GM10266 (cell line): Measurements from ENCODE around the gene SFTPB.

Experiments used
- DNase-seq: peaks from one replicate; pipeline ENCODE4 v3.0.0; 2012; ENCODE audit errors: extremely low spot score
- TF ChIP-seq, protein P1 (sequence below): IDR thresholded peaks from 2 replicates; pipeline ENCODE4 v1.5.1; 2012; ENCODE audit warnings: mild to moderate bottlenecking, low read depth; ENCODE audit not compliant: control insufficient read depth, insufficient read depth; ENCODE audit errors: missing control alignments

SFTPB gene

DNA sequence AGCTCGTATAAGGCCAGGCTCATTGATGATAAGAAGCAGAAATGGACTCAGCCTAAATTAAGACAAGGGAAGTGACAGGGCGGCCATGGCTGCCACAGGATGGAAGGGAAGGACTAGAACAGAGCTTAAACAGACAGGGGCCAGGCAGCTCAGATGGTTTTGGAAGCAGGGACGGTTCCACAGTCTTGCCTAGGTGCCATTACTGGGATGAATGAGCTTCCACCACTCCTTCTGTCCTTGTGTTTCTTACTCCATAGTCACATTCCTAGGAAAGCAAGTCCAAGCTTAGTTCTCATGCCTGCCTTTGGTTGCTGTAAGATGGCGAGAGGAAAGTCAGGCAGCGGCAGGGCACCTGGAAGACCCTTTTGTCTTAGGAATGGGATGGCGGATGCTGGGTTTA is 38.1 kb upstream of the SFTPB start:
- no peak for DNase-seq
- TF ChIP-seq, protein P1, sequence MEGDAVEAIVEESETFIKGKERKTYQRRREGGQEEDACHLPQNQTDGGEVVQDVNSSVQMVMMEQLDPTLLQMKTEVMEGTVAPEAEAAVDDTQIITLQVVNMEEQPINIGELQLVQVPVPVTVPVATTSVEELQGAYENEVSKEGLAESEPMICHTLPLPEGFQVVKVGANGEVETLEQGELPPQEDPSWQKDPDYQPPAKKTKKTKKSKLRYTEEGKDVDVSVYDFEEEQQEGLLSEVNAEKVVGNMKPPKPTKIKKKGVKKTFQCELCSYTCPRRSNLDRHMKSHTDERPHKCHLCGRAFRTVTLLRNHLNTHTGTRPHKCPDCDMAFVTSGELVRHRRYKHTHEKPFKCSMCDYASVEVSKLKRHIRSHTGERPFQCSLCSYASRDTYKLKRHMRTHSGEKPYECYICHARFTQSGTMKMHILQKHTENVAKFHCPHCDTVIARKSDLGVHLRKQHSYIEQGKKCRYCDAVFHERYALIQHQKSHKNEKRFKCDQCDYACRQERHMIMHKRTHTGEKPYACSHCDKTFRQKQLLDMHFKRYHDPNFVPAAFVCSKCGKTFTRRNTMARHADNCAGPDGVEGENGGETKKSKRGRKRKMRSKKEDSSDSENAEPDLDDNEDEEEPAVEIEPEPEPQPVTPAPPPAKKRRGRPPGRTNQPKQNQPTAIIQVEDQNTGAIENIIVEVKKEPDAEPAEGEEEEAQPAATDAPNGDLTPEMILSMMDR: no peak

DNA sequence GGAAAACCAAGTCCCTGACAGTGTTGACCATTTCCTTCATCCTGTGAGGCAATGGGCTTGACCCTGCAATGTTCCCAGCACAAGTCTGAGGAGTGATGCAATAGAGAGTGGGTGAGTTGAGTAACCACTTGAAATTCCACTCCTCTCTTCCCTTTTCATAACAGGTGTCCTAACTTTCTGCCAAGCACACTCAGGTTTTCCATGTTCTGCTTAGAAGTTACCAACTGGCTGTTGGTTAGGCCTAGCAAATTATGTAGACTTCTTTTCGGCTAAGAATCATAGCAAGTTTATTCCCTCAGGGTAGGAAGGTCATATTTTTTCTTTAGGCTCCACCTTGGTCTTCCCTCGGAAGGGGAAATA is 37.7 kb upstream of the SFTPB start:
- DNase-seq: no peak
- TF ChIP-seq, protein P1: no peak

DNA sequence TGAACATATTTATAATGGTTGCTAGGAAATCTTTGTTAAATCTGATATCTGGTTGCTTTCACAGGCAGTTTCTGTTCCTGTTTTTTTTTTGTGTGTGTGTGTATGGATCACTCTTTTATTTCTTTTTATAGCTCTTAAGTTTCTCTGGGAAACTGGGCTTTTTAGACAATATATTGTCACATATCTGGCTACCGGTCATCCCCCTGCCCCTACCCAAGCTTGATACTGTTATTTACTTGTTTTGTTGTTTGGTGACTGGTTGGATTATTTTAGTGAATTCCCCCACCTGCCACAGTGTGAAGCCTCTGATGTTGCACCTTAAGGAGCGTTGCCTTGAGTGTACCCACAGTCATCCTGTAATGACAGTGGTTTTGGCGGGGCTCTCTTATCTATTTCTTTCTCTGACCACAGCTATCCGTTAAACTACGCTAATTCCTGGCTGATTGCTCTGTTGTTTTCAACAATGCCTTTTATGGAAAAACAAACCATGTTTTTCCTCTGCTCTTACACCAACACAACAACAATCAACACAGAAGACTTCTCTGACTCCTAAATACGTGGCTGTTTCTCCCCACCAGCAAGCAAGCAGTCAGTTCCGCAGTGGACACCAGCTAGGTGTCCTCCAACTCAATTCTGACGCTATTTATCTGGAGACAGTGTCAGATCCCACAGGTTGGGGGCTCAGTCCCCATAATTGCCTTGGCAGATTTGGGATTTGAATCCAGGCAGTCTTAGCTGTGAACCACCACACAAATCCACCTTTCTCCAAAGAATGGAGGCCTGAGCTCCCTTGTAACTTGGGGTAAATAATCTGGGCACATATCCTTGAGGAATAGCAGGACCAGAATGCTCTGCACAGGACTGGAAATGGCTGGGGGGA is 37.0 kb upstream of the SFTPB start:
- TF ChIP-seq, protein P1: no peak
- DNase-seq: no peak

DNA sequence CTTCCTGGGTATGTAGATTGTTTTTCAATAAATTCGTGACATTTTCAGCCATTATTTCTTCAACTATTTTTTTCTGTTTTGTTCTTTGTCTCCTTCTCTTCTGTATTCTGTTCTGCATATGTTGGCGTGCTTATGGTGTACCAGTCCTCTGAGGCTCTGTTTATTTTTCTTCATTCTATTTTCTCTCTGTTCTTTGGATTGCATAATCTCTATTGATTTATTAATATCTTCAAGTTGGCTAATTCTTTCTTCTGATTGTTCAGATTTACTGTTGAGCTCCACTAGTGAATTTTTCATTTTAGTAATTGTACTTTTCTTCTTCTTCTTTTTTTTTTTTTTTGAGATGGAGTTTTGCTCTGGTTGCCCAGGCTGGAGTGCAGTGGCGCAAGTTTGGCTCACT is 36.0 kb upstream of the SFTPB start:
- TF ChIP-seq, protein P1: no peak
- DNase-seq: no peak

DNA sequence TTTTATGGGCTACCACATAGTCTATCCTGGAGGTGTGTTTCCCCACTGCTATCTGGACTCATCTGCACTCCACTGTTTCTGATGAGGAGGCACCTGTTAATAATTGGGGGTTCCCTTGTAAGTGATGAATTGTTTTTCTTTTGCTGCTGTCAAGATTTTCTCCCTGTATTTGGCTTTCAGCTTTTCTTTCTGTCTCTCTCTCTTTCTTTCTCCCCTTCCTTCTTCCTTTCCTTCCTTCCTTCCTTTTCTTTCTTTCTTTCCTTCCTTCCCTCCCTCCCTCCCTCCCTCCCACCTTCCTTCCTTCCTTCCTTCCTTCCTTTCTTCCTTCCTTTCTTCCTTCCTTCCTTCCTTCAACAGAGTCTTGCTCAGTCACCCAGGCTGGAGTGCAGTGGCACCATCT is 35.3 kb upstream of the SFTPB start:
- no peak for DNase-seq
- TF ChIP-seq, protein P1: no peak

DNA sequence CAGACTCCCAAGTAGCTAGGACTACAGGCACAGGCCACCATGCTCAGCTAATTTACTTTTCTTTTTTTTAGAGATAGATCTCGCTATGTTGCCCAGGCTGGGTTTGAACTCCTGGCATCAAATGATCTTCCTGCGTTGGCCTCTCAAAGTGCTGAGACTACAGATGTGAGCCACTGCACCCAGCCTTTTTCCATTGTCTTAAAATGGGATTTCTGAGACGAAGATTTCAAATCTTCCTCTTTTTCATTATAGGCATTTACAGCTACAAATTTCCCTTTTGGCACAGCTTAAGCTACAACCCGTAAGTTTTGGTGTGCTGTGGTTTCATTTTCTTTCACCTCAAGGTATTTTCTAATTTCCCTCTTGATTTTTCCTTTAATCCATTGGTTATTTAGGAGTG is 34.8 kb upstream of the SFTPB start:
- TF ChIP-seq, protein P1: no peak
- no peak for DNase-seq

DNA sequence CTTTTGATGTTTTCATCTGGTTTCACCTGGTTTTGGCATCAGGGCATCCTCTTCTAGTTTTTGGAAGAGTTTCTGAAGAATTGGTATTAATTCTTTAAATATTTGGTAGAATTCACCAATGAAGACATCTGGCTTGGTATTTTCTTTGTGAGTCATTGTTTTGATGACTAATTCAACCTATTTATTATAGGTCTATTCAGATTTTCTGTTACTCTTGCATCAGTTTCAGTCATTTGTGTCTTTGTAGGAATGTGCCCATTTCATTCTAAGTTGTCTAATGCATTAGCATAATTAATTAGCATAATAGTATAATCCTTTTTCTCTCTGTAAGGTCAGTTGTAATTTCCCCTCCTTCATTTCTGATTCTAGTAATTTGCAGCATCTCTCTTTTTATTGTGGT is 34.2 kb upstream of the SFTPB start:
- DNase-seq: no peak
- TF ChIP-seq, protein P1: no peak
